H9 (cell line): Measurements from ENCODE around the gene CACNG6. TPM values are rescaled to one million over a fixed set of nuclear protein-coding genes. Genes with fewer than 3 reads are reported as not detected.
A peak's percentile ranks its signal among the peaks of the same experiment; 100 is the strongest.

ENCODE experiments used
- DNase-seq: peaks from one replicate; pipeline ENCODE4 v3.0.0-alpha.2; 2017
- H2AFZ ChIP-seq: one replicate; pipeline ENCODE4 v1.6.1; 2013; ENCODE audit warnings: mild to moderate bottlenecking, low read length, control low read depth, moderate library complexity
- H2AK5ac ChIP-seq: 2 replicates; pipeline ENCODE4 v1.6.1; 2013; ENCODE audit warnings: low read length, control low read depth, mixed read lengths; ENCODE audit not compliant: insufficient read length
- H2BK120ac ChIP-seq: one replicate; pipeline ENCODE4 v1.6.1; 2013; ENCODE audit warnings: low read depth, mild to moderate bottlenecking, low read length, control low read depth, inconsistent platforms; ENCODE audit not compliant: poor library complexity, severe bottlenecking
- H2BK12ac ChIP-seq: 2 replicates; pipeline ENCODE4 v1.6.1; 2013; ENCODE audit warnings: low read length, control low read depth, mixed read lengths, low read depth; ENCODE audit not compliant: insufficient read length
- H2BK15ac ChIP-seq: 2 replicates; pipeline ENCODE4 v1.6.1; 2013; ENCODE audit warnings: low read depth, low read length, control low read depth
- H2BK20ac ChIP-seq: one replicate; pipeline ENCODE4 v1.6.1; 2013; ENCODE audit warnings: low read depth, mild to moderate bottlenecking, low read length, control low read depth, inconsistent platforms; ENCODE audit not compliant: poor library complexity, severe bottlenecking
- H2BK5ac ChIP-seq: 2 replicates; pipeline ENCODE4 v1.6.1; 2013; ENCODE audit warnings: low read length, control low read depth, mixed read lengths; ENCODE audit not compliant: insufficient read length
- H3K14ac ChIP-seq: 2 replicates; pipeline ENCODE4 v1.6.1; 2013; ENCODE audit warnings: low read length, control low read depth; ENCODE audit not compliant: insufficient read depth
- H3K18ac ChIP-seq: 2 replicates; pipeline ENCODE4 v1.6.1; 2013; ENCODE audit warnings: low read depth, mild to moderate bottlenecking, mixed read lengths, low read length, control low read depth; ENCODE audit not compliant: insufficient read length
- H3K23ac ChIP-seq: 2 replicates; pipeline ENCODE4 v1.6.1; 2013; ENCODE audit warnings: low read length, control low read depth, mixed read lengths, low read depth; ENCODE audit not compliant: insufficient read length
- H3K23me2 ChIP-seq: 2 replicates; pipeline ENCODE4 v1.6.1; 2013; ENCODE audit warnings: low read depth, mild to moderate bottlenecking, mixed read lengths, low read length, control low read depth; ENCODE audit not compliant: insufficient read length, poor library complexity, severe bottlenecking
- H3K27ac ChIP-seq: 2 replicates; pipeline ENCODE4 v1.5.1; 2013; ENCODE audit warnings: low read length, control low read depth, mixed read lengths, low read depth; ENCODE audit not compliant: insufficient read length
- H3K27me3 ChIP-seq: 2 replicates; pipeline ENCODE4 v1.6.1; 2013; ENCODE audit warnings: low read length, control low read depth, inconsistent platforms; ENCODE audit not compliant: insufficient read depth
- H3K4ac ChIP-seq: 2 replicates; pipeline ENCODE4 v1.6.1; 2013; ENCODE audit warnings: low read depth, mild to moderate bottlenecking, control low read depth, inconsistent platforms, low read length, moderate library complexity
- H3K4me1 ChIP-seq: 2 replicates; pipeline ENCODE4 v1.6.1; 2013; ENCODE audit warnings: low read length, control low read depth, inconsistent platforms; ENCODE audit not compliant: insufficient read depth
- H3K4me2 ChIP-seq: 2 replicates; pipeline ENCODE4 v1.6.1; 2013; ENCODE audit warnings: low read length, control low read depth, mixed read lengths; ENCODE audit not compliant: insufficient read length, insufficient read depth
- H3K56ac ChIP-seq: 2 replicates; pipeline ENCODE4 v1.6.1; 2013; ENCODE audit warnings: low read depth, mild to moderate bottlenecking, mixed read lengths, low read length, control low read depth; ENCODE audit not compliant: insufficient read length
- H3K79me1 ChIP-seq: 2 replicates; pipeline ENCODE4 v1.6.1; 2013; ENCODE audit warnings: low read depth, mild to moderate bottlenecking, moderate library complexity, low read length, control low read depth, inconsistent platforms; ENCODE audit not compliant: insufficient read depth, poor library complexity, severe bottlenecking
- H3K79me2 ChIP-seq: 2 replicates; pipeline ENCODE4 v1.6.1; 2013; ENCODE audit warnings: low read length, control low read depth, inconsistent platforms; ENCODE audit not compliant: insufficient read depth
- H3K9ac ChIP-seq: 2 replicates; pipeline ENCODE4 v1.6.1; 2013; ENCODE audit warnings: low read length, control low read depth, mixed read lengths; ENCODE audit not compliant: insufficient read length; ENCODE audit errors: extremely low read depth
- H3K9me3 ChIP-seq: one replicate; pipeline ENCODE4 v1.6.1; 2013; ENCODE audit warnings: low read depth, low read length, inconsistent platforms; ENCODE audit not compliant: control insufficient read depth
- H3T11ph ChIP-seq: one replicate; pipeline ENCODE4 v1.6.1; 2013; ENCODE audit warnings: mild to moderate bottlenecking, low read length, control low read depth, inconsistent platforms
- H4K20me1 ChIP-seq: one replicate; pipeline ENCODE4 v1.6.1; 2013; ENCODE audit not compliant: control insufficient read depth, insufficient read length, insufficient read depth
- H4K5ac ChIP-seq: 2 replicates; pipeline ENCODE4 v1.6.1; 2013; ENCODE audit warnings: low read depth, mild to moderate bottlenecking, mixed read lengths, low read length, control low read depth; ENCODE audit not compliant: insufficient read length
- H4K8ac ChIP-seq: replicated peaks from 2 replicates; pipeline ENCODE4 v1.6.1; 2013; ENCODE audit warnings: low read length, control low read depth, mixed read lengths, low read depth; ENCODE audit not compliant: insufficient read length
- H4K91ac ChIP-seq: 2 replicates; pipeline ENCODE4 v1.6.1; 2013; ENCODE audit warnings: low read depth, mild to moderate bottlenecking, moderate library complexity, mixed read lengths, low read length, control low read depth; ENCODE audit not compliant: insufficient read length
- H3K27ac Mint-ChIP-seq, 3 experiments: 2 replicates in 2 of 3; 3 replicates in 1 of 3; pipeline ENCODE4 v1.8.0; 2020 to 2021; ENCODE audit warnings: mixed read lengths in 3 of 3, mild to moderate bottlenecking in 1 of 3, moderate library complexity in 1 of 3
- H3K27me3 Mint-ChIP-seq: 2 replicates; pipeline ENCODE4 v1.8.0; 2021; ENCODE audit warnings: low read depth, mild to moderate bottlenecking, moderate library complexity, mixed read lengths
- H3K36me3 Mint-ChIP-seq, 3 experiments: 2 replicates in 2 of 3; 3 replicates in 1 of 3; pipeline ENCODE4 v1.8.0; 2020 to 2021; ENCODE audit warnings: low read depth in 3 of 3, mixed read lengths in 3 of 3; ENCODE audit not compliant: insufficient read depth in 1 of 3
- H3K4me1 Mint-ChIP-seq, 2 experiments: 2 replicates each; pipeline ENCODE4 v1.8.0; 2020; ENCODE audit warnings: mixed read lengths in 2 of 2
- H3K4me3 Mint-ChIP-seq, 2 experiments: 2 replicates in 1 of 2; 3 replicates in 1 of 2; pipeline ENCODE4 v1.8.0; 2020 to 2021; ENCODE audit warnings: mild to moderate bottlenecking in 2 of 2, mixed read lengths in 2 of 2, moderate library complexity in 1 of 2
- H3K9me3 Mint-ChIP-seq, 2 experiments: 2 replicates in 1 of 2; 3 replicates in 1 of 2; pipeline ENCODE4 v1.8.0; 2020; ENCODE audit warnings: mild to moderate bottlenecking in 2 of 2, mixed read lengths in 2 of 2, moderate library complexity in 1 of 2
- WGBS: extraction: QIAGEN DNeasy Blood & Tissue Kit; methylation state at CpG from one replicate; pipeline ENCODE4 v1.1.7; 2013; ENCODE audit warnings: missing lambda C conversion rate, low lambda C conversion rate, mixed read lengths; ENCODE audit not compliant: insufficient read length; ENCODE audit errors: extremely low coverage; 5-methylcytosine and 5-hydroxymethylcytosine counted together
- total RNA-seq: library from RNA; stranded (reverse); gene quantifications from 2 replicates; pipeline ENCODE4 v1.2.1, GENCODE V29; 2021
- TF ChIP-seq, protein P1 (sequence below): fragments of 200-600 bp; sonication (generic); conservative IDR thresholded peaks from 3 replicates; pipeline ENCODE4 v1.8.0; 2021; ENCODE audit warnings: antibody characterized with exemption, mild to moderate bottlenecking

Gene CACNG6
- total RNA-seq, 1 experiment from 2014 or later = 1.6 TPM

DNA sequence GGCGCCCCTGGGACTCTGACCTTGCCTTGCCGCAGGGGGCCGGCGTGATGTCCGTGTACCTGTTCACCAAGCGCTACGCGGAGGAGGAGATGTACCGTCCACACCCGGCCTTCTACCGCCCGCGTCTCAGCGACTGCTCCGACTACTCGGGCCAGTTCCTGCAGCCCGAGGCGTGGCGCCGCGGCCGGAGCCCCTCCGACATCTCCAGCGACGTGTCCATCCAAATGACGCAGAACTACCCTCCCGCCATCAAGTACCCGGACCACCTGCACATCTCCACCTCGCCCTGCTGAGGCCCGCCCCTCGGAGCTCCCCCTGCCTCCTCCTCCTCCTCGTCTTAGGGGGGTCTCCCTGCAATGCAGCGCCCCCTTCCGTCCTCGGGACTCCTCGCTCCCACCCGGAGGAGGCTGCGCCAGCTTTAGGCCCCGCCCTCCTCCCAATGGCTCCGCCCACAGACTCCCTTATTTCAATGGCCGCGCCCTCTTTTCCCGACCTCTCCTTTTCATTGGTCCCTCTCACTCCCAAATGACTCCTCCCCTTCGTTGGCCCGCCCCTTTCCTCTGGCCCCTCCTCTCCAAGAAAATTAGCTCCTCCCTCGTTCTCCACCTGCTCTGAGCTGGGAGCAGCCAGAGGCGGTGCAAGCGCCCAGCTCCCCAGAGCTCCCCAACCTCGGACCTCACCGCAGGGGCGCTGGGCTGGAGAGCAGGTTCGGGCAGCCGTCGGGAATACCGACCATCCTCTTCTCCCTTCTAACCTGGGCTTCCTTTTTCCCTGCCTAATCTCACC lies 49.2 kb upstream of the CACNG6 start:
- Histone ChIP-seq H2AFZ (no peak overlapping the region), H3K18ac (peak overlapping the region; percentile 76), H3K56ac (no peak overlapping the region), H4K20me1 (no peaks in the 10 kb centered on the region), H3T11ph (no peak overlapping the region), H3K14ac (peak overlapping the region; percentile 37; the same call in 1 of the 2 replicates), H4K91ac (no peak overlapping the region), H3K9ac (peak overlapping the region; percentile 53), H3K79me1 (no peaks in the 10 kb centered on the region), H3K4me2 (peak overlapping the region; percentile 80), H3K23me2 (peaks cover 19% of the 10 kb centered on the region), H3K27ac (no peak overlapping the region), H2BK20ac (no peak overlapping the region), H3K9me3 (no peaks in the 10 kb centered on the region), H2BK15ac (no peak overlapping the region), H2BK5ac (no peak overlapping the region), H2BK12ac (no peak overlapping the region), H4K8ac (no peak overlapping the region), H2AK5ac (no peak overlapping the region), H4K5ac (no peak overlapping the region), H2BK120ac (no peak overlapping the region), H3K79me2 (no peaks in the 10 kb centered on the region), H3K27me3 (no peaks in the 10 kb centered on the region), H3K4me1 (peaks cover 4% of the 10 kb centered on the region; the same call in 1 of the 2 replicates), H3K23ac (no peak overlapping the region), H3K4ac (no peak overlapping the region)
- peak; percentile 97 for DNase-seq
- TF ChIP-seq, protein P1, sequence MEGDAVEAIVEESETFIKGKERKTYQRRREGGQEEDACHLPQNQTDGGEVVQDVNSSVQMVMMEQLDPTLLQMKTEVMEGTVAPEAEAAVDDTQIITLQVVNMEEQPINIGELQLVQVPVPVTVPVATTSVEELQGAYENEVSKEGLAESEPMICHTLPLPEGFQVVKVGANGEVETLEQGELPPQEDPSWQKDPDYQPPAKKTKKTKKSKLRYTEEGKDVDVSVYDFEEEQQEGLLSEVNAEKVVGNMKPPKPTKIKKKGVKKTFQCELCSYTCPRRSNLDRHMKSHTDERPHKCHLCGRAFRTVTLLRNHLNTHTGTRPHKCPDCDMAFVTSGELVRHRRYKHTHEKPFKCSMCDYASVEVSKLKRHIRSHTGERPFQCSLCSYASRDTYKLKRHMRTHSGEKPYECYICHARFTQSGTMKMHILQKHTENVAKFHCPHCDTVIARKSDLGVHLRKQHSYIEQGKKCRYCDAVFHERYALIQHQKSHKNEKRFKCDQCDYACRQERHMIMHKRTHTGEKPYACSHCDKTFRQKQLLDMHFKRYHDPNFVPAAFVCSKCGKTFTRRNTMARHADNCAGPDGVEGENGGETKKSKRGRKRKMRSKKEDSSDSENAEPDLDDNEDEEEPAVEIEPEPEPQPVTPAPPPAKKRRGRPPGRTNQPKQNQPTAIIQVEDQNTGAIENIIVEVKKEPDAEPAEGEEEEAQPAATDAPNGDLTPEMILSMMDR = peak; percentile 96
- H3K4me3 Mint-ChIP-seq = peak overlapping the region; percentile 78 to 96
- H3K4me1 Mint-ChIP-seq = peaks cover 14 to 27% of the 10 kb centered on the region in 2 experiments
- H3K27me3 Mint-ChIP-seq = peaks cover 3% of the 10 kb centered on the region
- H3K9me3 Mint-ChIP-seq = no peaks in the 10 kb centered on the region; a peak in 2 of 5 replicates
- peak overlapping the region; percentile 65 to 93 (median 89); a peak in 4 of 7 replicates for H3K27ac Mint-ChIP-seq
- peaks cover 15 to 27% (median 27%) of the 10 kb centered on the region in 3 experiments; a peak in 6 of 7 replicates for H3K36me3 Mint-ChIP-seq
- WGBS = no CpG with 5 or more reads among the region's 55 CpGs
